ENCODE results near the gene DCPS. TPM values are rescaled to one million over a fixed set of nuclear protein-coding genes. Genes with fewer than 3 reads are reported as not detected.

DCPS gene
- total RNA-seq, 1 experiment from 2014 or later, result 25.6 TPM

- TF ChIP-seq, protein P1, sequence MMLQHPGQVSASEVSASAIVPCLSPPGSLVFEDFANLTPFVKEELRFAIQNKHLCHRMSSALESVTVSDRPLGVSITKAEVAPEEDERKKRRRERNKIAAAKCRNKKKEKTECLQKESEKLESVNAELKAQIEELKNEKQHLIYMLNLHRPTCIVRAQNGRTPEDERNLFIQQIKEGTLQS (IDR thresholded peaks at IDR 0.05), result no peak
- TF ChIP-seq ZNF274 (IDR thresholded peaks at IDR 0.05; ENCODE audit: low read depth, low read length), result no peak
- TF ChIP-seq, protein P2, sequence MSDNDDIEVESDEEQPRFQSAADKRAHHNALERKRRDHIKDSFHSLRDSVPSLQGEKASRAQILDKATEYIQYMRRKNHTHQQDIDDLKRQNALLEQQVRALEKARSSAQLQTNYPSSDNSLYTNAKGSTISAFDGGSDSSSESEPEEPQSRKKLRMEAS (IDR thresholded peaks at IDR 0.05), result no peak
- TF ChIP-seq ELF1 (IDR thresholded peaks at IDR 0.05; ENCODE audit: borderline replicate concordance, low read depth), result no peak
- no peak for TF ChIP-seq EGR1 (IDR thresholded peaks at IDR 0.05; ENCODE audit: low read depth)
- TF ChIP-seq CBX3 (IDR thresholded peaks at IDR 0.05; ENCODE audit: low read depth), result no peak
- no peak for TF ChIP-seq YY1 (IDR thresholded peaks at IDR 0.05; ENCODE audit: extremely low read depth, insufficient replicate concordance, low read depth, low read length)
- TF ChIP-seq SRF (IDR thresholded peaks at IDR 0.05; ENCODE audit: low read depth), result no peak
- no peak for TF ChIP-seq EZH2 (IDR thresholded peaks at IDR 0.05)
Measured at GRCh38 chr11:126360049-126360446, 56.2 kb downstream of the DCPS start (continued).

DNA sequence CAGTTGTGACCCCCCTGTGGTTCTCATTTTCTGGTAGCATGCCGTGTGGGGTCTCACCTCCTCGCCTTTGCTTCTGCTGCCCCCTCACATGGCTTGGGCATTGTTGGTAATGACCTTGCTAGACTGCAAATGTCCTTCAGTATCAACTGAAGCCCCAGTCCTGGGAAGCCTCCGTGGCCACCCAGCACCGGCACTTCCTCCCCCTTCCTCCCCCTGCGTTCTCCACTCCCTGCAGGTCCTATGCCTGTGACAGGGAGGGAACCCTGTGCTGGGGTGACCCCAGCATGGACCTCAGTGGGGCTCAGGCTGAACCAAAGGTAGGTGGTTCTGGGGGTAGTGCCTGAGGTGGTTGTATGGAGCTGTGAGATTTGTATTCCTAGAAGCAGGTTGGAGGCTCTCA, 57.5 kb downstream of the DCPS start:
- H3K9me2 ChIP-seq (ENCODE audit: insufficient read depth), result no peaks in the 10 kb centered on the region
- peaks cover 9 to 24% of the 10 kb centered on the region in 2 experiments for H3K4me1 ChIP-seq (ENCODE audit: control insufficient read depth in 1 of 2, insufficient read depth in 2 of 2, low read length in 2 of 2)
- H3K9me3 ChIP-seq (ENCODE audit: control insufficient read depth in 1 of 2, insufficient read depth in 1 of 2, low read depth in 1 of 2, low read length in 2 of 2), result no peaks in the 10 kb centered on the region
- intact Hi-C loops (cut with micrococcal nuclease), result no loop called here
- H3K4me3 ChIP-seq (replicated peaks in 1 of 2; ENCODE audit: low read depth in 1 of 2, low read length in 2 of 2), result no peak overlapping the region
- ATAC-seq, result no peak
- ChIA-PET CTCF (no interaction called here), POLR2A (no interaction called here), RAD21 (ENCODE audit: low non-redundant PET in 1 of 2, low total read pairs in 2 of 2, uncharacterized antibody in 2 of 2, unreplicated experiment in 2 of 2) (no interaction called here)
- TF ChIP-seq SP1 (IDR thresholded peaks at IDR 0.05; ENCODE audit: low read depth) (no peak), TCF7L2 (IDR thresholded peaks at IDR 0.05; ENCODE audit: borderline replicate concordance, extremely low read depth, insufficient read depth, insufficient read length) (no peak)
- H3K4me2 ChIP-seq (ENCODE audit: low read length), result no peak overlapping the region
- no peaks in the 10 kb centered on the region for H4K20me1 ChIP-seq (ENCODE audit: insufficient read depth)
- no peak overlapping the region for H3K9ac ChIP-seq (ENCODE audit: low read length)
- no peaks in the 10 kb centered on the region for H3K79me2 ChIP-seq (ENCODE audit: insufficient read depth, low read length)
- DNase-seq (ENCODE audit: low read depth, low spot score), result no peak
- H2AFZ ChIP-seq (ENCODE audit: low read depth, low read length, poor library complexity, severe bottlenecking), result no peak overlapping the region
- H3K27ac ChIP-seq (ENCODE audit: low read depth, low read length), result no peak overlapping the region
- no peaks in the 10 kb centered on the region for H3K36me3 ChIP-seq (ENCODE audit: control insufficient read depth in 1 of 2, insufficient read depth in 2 of 2, low read length in 2 of 2)
- no peaks in the 10 kb centered on the region for H3K27me3 ChIP-seq (ENCODE audit: insufficient read depth, low read length)
- BruUV-seq (replicated peaks), result no TSS peak
